GM12891 (cell line): ENCODE results near the gene LRP5.

Experiments
- POLR2A ChIP-seq: IDR thresholded peaks from 2 replicates; pipeline ENCODE4 v1.6.1; 2011; ENCODE audit warnings: low read depth, low read length, control low read depth
- POLR2AphosphoS5 ChIP-seq: IDR thresholded peaks from 2 replicates; pipeline ENCODE4 v1.6.1; 2011; ENCODE audit warnings: low read depth, low read length, control low read depth
- SPI1 ChIP-seq: IDR thresholded peaks from 2 replicates; pipeline ENCODE4 v1.6.1; 2011; ENCODE audit warnings: low read depth, low read length, control low read depth

- TF ChIP-seq POLR2AphosphoS5 (no peak), POLR2A (no peak), SPI1 (peak; percentile 56)
Observed at GRCh38 chr11:68282141-68282860, 30.1 kb upstream of the LRP5 start.
